GM18505 (cell line): Measurements from ENCODE around the gene SAMHD1.
A peak's percentile ranks its signal among the peaks of the same experiment; 100 is the strongest.

Experiments used
- ATAC-seq: cut with Tn5 transposase; IDR thresholded peaks from one replicate; pipeline ENCODE4 v1.9.1; 2021; ENCODE audit not compliant: unreplicated experiment
- POLR2A ChIP-seq: IDR thresholded peaks from 4 replicates; pipeline ENCODE4 v1.6.1; 2011; ENCODE audit warnings: borderline replicate concordance; ENCODE audit not compliant: insufficient read depth, insufficient read length; ENCODE audit errors: extremely low read depth

The SAMHD1 gene

GRCh38 chr20:36865076-36865860, 86.2 kb downstream of the SAMHD1 start:
- no peak for ATAC-seq

GRCh38 chr20:36862857-36863668, 88.4 kb downstream of the SAMHD1 start:
- TF ChIP-seq POLR2A = no peak
- ATAC-seq = peak; percentile 43

More at GRCh38 chr20:36865076-36865860, 86.2 kb downstream of the SAMHD1 start:
- no peak for TF ChIP-seq POLR2A

- no peak for ATAC-seq
- TF ChIP-seq POLR2A = no peak
These were observed 89.4 kb downstream of the SAMHD1 start for GRCh38 chr20:36861875-36862801.

DNA sequence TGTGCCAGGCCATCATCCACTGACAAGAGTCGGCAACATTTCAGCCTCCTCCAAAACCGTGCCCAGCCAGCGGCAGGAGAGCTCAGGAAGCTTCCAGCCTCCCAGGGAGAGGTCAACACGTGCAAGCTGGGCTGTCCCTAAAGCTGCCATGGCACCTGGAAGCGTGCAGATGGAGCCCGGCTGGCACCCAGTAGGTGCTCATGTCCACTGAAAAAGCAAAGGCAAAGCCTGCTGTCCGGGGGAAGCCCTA, 90.0 kb downstream of the SAMHD1 start:
- ATAC-seq = no peak
- TF ChIP-seq POLR2A = no peak

DNA sequence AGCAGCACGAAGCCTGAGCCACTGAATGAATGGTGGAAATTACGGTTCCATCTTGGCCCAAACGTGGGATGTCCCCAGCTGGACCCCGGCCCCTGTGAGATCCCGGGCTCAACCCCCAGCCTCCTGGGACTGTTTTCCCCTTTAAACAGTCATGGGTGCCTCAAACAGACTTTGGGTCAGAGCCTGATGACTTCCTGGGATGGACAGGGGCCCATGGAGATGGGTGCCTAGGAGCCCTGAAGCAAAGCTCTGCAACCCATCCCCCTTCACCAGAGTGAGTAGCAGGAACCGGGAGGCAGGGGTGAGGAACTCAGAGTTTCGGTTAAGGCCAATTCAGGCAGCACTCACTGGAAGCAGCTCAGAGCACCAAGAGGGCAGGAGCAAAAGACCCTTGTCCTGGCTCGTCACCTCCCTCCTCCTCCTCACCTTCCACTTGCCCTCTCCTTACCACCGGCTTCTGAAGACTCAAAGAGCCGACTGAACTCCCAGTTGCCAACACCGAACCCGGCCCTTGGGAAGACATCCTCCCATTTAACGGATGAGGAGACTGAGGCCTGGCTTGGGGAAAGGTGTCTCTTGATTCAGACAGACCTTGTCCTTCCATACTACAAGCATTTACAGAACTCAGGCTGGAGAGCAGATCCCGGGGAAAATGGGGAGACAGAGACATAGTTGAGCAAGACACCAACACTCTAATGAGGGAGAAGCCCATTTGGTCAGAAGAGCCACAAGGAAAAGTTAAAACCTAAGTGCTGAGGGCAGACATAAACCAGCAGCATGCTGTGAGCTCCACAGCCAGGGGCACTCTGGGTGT, 90.5 kb downstream of the SAMHD1 start:
- no peak for TF ChIP-seq POLR2A
- ATAC-seq = no peak

DNA sequence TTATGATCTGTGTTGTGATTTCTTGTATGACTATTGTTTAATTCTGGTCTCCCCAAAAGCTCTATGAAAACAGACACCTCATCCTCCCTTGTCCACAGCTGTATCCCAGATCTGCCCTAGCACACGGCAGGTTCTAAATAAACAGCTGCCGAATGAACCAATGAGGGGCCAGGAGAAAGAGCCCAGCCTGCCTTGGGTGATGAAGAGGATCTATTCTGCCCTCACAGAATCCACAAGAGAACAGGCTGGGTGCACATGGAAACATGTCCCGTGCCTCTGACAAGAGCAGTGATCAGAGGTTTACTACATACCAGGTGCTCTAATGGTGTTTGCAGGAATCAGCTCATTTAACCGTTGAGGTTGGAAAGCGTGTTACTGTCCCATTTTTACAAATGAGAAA, 91.2 kb downstream of the SAMHD1 start:
- no peak for TF ChIP-seq POLR2A

GRCh38 chr20:36859700-36860330, 91.7 kb downstream of the SAMHD1 start:
- no peak for TF ChIP-seq POLR2A
- no peak for ATAC-seq

More for the DNA sequence above, 91.2 kb downstream of the SAMHD1 start:
- ATAC-seq = no peak

DNA sequence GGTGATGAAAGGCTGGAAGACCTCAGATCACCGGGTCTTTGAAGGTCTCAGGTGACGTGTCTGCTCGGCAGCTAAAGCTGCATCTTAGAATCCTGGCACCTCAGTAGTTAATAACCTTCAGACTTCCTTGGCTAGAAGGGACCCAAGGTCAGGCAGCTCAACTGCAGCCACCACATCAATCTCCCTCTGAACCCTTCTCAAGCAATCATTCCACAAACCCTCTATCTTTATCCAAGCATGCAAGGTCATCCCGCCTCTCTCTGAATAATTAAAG, 92.3 kb downstream of the SAMHD1 start:
- ATAC-seq = no peak
- TF ChIP-seq POLR2A = no peak

DNA sequence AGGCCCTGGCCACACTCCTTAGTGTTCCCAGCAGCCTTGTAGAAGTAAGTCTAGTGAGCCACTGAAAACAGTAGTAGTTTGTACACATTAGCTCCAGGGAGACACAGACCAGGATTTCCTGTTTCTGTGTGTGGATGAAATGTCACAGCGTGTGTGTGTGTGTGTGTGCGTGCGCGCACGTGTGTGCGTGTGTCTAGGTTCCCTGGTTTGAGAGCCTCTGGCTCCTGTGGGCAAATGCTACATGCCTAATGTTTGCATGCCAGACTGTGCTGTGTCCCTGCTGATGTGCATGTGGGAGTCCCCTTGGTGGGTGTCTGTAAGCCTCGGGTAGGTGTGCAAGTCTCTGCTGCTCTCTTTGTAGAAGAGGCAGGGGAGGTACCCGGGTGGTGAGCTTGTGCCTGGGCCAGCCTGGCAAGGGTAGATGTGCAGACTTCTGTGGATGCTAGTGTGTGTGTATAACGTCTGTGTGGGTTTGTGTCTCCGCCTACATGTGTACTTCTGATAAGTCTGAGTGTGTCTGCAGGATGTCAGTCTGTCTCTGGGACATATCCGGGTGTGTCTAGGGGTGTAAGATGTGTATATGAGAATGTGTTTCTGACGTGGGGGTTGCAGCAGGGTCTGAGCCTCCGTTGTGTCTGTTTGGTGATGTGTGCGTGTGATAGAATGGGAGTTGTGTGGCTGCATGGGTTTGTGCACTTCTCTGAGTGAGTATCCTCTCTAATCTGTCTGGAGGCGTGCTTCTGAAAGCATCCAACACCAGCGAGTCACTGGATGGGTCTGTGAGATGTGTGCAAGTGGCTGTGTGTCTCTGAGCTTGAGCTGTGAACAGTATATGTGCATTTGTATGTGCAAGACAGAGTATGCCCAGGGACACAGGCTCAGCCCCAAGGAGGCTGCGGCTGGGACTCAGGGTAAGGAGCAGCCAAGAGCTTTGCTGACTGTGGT, 94.5 kb downstream of the SAMHD1 start:
- no peak for TF ChIP-seq POLR2A
- ATAC-seq = no peak

GRCh38 chr20:36856195-36856594, 95.3 kb downstream of the SAMHD1 start:
- no peak for TF ChIP-seq POLR2A
- ATAC-seq = no peak

- ATAC-seq = no peak
- TF ChIP-seq POLR2A = no peak
These were observed 96.3 kb downstream of the SAMHD1 start for GRCh38 chr20:36855241-36855657.
